Middle frontal gyrus (tissue), 1 donor: ENCODE results near the gene PAFAH1B1.
A peak's percentile ranks its signal among the peaks of the same experiment; 100 is the strongest.
"Not testable (repeated sequence)": the region's sequence is repeated elsewhere in the genome, so short reads cannot be mapped to it uniquely, and the experiment has no call there.

Experiments
- DNase-seq: peaks from one replicate; pipeline ENCODE4 v3.0.0-alpha.2; 2015; ENCODE audit warnings: low spot score; ENCODE audit errors: extremely low spot score

The PAFAH1B1 gene

DNA sequence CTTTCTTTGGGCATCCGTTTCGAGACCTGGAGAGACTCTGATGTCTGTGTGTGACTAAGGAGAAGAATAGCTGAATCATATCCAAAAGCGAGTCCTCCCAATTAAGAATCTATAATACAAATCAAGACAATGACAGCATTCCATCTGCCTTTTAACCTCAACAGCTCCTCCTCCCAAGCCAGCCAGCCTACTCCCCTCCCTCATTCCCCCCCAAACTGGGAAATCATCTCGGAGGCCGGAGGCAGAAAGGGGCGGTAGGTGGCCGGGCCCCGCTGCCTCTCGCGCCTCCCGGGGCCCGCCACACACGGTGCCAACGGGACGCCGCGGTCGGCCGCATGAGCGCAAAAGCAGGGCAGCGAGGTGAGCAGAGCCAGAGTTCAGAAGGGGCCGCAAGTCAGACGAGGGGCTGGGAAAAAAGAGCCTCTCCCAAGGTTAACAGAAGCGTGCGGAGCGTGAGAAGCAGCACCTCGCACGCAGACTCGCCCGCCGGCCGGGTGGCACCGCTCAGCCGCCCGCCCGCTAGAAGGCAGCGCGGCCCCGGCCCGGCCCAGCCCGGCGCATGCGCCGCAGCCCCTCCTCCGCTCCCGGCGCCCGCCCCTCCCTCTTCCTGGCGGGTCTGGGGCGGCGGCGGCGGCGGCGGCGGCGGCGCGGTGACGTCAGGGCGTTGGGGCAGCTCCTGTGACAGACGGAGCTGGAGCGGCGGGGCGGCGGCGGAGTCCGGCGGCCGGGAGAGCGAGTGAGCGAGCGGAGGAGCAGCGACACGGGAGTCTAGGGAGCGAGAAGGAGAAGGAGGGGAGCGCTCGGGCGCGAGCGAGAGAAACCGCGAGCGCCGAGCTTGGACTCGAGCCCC lies at the start of gene PAFAH1B1:
Gene PAFAH1B1 (plus strand): TSS at position 684 of the 850 bp plus-strand sequence. CDS start 44,635 bp downstream, outside the sequence.
- DNase-seq, result peak; percentile 91

DNA sequence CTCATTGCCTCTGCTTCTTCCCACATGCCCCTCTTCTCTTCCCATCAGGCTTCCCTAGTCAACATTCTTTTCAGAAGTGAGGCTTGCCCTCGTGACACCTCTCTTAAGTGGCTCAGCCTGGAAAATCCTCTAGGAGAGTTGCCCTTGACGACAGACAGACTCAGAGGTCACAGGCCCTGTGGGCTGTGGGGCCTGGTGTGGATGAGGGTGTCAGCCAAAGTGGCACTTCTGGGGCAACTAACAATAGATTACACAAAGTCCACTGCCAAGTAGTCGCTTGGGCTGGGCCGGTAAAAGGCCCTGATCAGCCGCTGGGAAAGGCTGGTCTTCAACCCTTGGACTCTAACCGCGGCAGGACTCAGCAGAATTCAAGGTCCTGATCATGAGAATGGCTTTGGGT lies 48.1 kb upstream of the PAFAH1B1 start:
- DNase-seq, result no peak

DNA sequence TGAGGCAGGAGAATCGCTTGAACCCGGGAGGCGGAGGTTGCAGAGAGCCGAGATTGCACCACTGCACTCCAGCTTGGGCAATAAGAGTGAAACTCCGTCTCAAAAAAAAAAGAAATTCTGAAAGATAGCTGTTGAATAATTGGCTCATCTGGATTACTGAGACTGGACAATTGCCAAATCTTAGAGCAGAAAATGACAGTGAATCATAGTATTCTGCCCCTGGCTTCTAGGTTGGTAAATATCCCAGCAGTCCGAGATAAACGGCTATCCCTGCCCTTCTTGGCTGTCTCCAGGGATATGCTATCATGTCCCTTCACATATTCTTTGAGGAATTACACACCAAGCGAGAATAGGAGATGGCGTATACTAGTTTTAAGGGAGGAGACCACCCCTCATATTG lies 46.3 kb upstream of the PAFAH1B1 start:
- no peak for DNase-seq

DNA sequence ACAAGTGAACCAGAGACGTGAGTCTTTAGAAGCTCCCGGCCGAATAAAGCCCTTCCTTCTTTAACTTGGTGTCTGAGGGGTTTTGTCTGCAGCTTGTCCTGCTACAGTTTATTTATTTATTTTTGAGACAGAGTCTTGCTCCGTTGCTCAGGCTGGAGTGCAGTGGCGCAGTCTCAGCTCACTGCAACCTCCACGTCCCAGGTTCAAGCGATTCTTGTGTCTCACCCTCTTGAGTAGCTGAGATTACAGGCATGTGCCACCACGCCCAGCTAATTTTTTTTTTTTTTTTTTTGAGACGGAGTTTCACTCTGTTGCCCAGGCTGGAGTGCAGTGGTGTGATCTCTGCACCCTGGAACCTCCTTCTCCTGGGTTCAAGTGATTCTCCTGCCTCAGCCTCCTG lies 45.4 kb upstream of the PAFAH1B1 start:
- DNase-seq, result not testable (repeated sequence)

DNA sequence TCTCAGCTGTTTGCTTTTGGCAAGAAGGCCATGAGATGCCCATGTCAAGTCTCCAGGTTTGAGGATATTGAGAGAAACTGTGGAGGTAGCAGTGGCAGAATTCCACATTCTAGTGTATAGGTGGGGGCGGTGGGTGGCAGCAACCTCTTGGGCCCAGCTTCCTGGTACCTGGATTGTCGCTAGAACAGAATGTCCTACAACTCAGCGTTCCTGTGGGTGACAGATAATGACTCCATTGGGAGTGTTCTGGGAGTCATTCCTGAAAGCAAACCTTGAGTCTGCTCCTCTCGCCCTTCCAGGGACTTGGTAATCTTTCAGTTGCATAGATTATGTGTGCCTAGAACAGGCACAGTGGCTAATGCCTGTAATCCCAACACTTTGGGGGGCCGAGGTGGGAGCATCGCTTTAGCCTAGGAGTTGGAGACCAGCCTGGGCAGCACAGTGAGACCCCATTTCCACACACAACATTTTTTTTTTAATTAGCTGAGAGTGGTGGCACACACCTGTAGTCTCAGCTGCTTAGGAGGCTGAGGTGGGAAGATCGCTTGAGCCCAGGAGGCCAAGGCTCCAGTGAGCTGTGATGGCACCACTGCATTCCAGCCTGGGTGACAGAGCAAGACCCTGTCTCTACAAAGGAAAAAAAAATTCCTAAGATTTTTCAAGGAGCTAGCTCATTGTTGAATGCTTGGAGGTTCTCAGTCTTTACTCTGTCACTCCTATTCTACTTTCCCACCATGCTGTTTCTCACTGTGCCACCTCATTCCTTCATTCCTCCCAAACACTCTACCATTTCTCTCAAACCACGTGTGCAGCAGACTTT lies 43.9 kb upstream of the PAFAH1B1 start:
- no peak for DNase-seq

DNA sequence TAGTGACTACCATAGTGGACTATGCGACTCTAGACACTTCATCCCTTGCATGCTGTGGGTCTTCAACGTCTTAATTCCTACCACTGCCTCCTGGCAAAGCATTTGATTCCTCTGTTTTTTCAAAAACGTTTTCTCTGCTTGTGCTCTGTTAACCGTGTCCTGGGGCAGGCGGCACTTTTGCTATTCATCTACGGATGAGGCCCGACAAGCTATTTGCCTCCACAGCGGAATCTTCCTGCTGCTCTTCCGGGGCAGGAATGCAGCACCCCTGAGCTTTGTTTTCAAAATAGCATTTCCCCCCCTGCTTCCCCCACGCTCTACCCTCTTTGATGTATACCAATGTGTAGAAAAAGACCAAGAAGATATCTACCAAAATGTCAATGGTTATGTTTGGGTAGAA lies 42.0 kb upstream of the PAFAH1B1 start:
- DNase-seq, result no peak

DNA sequence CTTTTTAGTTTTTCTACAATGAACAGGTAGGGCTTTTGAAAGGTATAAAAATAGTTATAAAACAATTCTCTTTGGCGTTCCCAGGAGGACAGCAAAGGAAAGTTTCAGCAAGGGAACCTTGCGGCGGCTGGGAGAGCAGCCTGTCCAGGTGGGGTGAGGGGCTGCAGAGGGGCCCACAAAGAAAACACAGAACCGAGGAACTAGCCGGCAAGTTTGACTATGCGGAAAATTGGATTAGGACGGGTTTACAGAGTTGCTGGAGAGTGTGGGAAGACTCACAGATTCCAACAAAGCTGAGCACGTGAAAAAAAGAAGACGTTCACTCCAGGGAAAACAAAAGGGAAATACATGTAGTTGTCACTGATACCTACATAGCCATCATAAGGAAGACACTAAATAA lies 41.5 kb upstream of the PAFAH1B1 start:
- no peak for DNase-seq

DNA sequence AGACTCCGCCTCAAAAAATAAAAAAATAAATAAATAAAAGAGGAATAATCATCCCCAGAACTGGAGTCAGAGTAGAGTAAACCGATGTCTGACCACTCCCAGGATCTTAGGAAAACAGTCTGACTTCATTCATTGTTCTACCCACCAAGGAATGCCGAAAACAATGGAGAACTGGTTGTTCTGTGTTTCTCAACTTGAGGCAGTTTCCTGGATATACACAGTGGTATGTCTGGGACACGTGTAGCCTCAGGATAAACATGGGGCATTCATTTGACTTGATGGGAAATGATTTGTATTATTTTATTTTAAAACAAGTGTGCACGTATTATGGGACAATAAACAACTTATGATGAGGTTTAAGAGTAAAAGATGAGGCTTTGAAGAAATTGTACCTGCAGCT lies 32.8 kb upstream of the PAFAH1B1 start:
- no peak for DNase-seq

DNA sequence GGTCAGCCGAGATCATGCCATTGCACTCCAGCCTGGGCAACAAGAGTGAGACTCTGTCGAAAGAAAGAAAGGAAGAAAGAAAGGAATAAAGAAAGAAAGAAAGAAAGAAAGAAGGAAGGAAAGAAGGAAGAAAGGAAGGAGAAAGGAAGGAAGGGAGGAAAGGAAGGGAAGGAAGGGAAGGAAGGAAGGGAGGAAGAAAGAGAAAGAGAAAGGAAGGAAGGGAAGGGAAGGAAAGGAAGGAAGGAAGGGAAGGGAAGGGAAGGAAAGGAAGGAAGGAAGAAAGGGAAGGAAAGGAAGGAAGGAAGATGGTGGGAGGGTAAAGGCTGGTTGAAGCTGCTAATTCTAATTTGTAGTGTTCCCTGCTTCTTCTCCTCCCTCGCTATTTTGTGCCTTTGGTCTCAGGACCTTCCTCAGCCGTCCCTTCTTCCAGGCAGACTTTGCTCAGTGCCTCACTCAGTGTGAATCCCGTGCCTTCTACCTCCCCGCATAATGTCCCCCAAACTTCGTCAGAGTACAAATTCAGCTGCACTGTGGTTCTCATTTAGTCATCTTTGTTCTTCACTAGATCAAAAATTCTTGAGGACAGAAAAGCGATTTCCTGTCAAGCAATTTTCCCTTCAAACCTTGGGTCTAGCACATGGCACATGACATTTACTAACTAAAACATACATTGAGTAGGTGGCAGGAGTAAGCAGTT lies 31.1 kb upstream of the PAFAH1B1 start:
- DNase-seq, result no peak

DNA sequence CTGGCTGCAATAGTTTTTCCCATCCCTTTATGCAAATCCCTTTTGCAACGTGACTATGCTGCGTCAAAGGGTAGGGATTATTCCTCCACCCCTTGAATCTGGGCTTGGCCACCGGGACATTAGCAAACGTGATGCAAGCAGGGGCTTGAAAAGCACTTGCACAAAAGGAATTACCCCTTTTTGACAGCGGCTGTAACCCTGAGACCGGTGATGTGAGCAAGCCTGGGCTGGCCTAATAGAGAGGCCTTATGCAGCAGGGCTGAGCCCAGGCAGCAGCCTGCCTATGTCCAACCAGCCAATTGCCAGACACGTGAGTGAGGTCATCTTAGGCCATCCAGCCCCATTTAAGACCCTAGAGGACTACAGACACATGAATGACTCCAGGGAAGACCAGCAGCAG lies 30.4 kb upstream of the PAFAH1B1 start:
- DNase-seq, result no peak

DNA sequence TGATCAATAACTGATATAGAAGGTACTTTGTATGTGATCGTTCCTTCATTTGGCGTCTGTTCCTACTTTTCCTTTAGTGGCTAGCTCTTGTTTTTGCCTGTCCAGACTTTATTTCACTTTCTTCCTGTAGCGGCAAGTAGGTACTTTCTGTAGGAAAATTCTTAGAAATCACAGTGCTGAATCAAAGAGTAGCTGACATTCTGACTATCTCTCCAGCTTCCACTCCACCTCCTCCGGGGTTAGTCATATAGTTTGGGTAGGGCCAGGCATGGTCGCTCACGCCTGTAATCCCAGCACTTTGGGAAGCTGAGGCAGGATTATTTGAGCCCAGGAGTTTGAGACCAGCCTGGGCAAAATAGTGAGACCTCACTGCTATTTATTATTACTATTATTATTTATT lies 29.9 kb upstream of the PAFAH1B1 start:
- DNase-seq, result no peak

DNA sequence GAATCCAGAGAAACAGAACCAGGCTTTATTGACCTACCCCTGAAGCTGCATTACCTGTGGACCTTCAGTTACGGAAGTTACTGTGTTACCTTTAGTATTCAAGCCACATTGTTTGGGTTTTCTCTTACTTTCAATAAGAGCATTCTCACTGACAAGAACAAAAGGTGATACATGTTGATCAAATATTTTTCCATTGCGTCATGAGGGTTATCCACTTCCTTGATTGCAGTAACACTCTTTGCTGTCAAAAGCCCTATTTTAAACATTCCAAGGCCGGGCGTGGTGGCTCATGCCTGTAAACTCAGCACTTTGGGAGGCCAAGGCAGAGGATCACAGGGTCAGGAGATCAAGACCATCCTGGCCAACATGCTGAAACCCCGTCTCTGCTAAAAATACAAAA lies 28.6 kb upstream of the PAFAH1B1 start:
- no peak for DNase-seq

DNA sequence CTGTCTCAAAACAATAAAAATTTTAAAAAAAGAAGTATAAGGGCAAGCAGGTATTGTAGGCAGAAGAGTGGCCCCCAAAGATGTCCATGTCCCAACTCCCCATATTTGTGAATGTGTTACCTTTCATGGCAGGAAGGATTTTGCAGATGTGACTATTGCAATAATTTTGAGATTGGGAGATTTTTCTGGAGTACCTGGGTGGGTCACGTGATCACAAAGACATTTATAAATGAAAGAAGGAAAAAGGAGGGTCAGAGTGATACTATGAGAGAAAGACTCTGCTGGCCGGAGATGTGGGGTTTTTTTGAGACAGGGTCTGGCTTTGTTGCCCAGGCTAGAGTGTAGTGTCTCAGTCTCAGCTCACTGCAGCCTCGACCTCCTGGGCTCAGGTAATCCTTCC lies 27.4 kb upstream of the PAFAH1B1 start:
- no peak for DNase-seq

DNA sequence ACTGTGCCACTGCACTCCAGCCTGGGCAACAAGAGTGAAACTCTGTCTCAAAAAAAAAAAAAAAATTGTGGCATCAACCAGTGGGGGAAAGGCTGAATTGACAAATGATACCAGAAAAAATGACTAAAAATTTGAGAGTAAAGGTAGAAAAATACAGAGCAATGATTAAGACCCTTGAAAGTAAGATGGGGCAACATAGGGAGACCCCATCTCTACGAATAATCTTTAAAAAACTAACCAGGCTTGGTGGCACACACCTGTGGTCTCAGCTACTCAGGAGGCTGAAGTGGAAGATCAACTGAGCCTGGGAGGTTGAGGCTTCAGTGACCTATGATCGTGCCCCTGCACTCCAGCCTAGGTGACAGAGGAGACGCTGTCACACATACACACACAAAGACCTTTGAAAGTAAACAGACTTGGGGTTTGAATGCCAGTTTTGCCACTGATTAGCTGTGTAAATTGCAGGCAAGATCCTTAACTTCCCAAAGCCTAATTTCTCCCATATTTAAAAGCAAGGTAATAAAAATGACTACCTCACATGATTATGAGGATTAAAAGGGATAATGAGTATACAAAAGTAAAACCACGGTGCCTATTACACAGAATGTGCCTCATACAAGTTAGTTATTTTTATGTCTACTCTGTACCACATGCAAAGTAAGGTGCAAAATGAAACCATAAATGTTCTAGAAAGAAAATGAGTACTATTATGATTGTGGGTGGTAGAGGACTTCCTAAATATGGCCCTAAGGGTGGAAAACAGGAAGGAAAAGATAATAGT lies 21.7 kb upstream of the PAFAH1B1 start:
- no peak for DNase-seq

DNA sequence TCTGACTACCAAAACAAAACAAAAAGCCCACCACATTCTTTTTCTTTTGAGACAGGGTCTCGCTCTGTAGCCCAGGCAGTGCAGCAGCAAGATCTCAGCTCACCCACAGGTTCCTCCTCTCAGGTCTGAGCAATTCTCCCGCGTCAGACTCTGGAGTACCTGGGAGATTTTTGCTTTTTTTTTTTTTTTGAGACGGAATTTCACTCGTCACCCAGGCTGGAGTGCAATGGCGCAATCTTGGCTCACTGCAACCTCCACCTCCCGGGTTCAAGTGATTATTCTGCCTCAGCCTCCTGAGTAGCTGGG lies 21.2 kb upstream of the PAFAH1B1 start:
- not testable (repeated sequence) for DNase-seq

DNA sequence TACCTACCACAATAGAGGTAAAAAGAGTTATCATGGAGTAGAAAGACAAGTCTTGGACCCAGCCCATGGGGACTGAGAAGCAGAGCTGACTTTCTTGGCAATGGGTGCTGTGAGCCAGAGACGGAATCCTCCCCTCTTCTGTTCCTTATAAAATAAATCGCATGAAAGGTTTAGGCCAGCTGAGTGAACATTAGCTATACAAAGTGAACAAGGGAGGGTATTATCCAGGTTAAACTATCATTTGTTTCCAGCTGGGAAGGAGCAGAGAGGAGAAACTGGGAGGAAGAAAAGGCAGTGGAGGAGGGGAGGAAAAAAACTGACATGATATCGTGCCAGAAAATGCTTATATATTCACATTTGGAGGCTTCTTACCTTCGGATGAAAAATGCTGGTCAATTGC lies 13.3 kb upstream of the PAFAH1B1 start:
- no peak for DNase-seq

DNA sequence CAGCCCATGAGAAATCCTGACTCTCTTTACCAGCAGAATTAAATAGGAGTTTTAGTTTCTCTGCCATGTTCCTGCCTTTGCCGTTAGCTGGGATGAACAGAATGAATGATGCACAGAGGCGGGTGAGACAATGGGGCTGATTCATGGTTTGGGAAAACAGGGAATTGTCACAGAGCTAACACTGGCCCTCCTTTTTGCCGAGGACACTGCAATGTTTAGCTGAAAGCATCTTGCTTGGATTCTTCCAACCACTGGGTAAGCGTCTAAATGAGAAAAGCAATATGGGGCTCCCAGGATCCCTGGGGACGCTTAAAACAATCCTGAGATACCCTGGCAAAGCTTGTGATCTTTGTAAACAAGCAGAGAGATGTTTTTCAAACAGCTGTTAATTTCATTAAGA lies 12.8 kb upstream of the PAFAH1B1 start:
- peak; percentile 39 for DNase-seq

DNA sequence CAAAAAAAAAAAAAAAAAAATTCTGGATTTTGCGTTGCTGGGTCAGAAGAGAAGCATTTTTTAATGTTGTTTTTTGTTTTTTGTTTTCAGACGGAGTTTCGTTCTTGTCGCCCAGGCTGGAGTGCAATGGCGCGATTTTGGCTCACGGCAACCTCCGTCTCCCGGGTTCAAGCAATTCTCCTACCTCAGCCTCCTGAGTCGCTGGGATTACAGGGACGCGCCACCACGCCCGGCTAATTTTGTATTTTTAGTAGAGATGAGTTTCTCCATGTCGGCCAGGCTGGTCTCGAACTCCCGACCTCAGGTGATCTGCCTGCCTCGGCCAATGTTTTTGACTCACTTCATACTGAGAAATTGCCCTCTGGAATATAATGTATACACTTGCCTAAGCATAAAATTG lies 11.0 kb upstream of the PAFAH1B1 start:
- no peak for DNase-seq

DNA sequence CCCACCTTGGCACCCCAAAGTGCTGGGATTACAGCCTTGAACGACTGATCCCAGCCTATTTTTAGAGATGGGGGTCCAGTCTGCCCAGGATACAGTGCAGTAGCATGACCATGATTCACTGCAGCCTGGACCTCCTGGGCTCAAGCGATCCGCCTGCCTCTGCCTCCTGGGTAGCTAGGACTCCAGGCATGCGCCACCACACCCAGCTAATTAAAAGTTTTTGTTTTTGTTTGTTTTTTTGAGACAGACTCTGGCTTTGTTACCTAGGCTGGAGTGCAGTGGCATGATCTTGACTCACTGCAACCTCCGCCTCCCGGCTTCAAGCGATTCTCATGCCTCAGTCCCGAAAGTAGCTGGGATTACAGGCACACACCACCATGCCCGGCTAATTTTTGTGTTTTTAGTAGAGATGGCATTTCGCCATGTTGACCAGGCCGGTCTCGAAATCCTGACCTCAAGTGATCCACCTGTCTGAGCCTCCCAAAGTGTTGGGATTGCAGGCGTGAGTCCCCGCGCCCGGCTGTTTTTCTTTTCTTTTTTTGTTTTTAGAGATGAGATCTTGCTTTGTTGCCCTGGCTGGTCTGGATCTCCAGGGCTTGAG lies 2.3 kb upstream of the PAFAH1B1 start:
- no peak for DNase-seq

DNA sequence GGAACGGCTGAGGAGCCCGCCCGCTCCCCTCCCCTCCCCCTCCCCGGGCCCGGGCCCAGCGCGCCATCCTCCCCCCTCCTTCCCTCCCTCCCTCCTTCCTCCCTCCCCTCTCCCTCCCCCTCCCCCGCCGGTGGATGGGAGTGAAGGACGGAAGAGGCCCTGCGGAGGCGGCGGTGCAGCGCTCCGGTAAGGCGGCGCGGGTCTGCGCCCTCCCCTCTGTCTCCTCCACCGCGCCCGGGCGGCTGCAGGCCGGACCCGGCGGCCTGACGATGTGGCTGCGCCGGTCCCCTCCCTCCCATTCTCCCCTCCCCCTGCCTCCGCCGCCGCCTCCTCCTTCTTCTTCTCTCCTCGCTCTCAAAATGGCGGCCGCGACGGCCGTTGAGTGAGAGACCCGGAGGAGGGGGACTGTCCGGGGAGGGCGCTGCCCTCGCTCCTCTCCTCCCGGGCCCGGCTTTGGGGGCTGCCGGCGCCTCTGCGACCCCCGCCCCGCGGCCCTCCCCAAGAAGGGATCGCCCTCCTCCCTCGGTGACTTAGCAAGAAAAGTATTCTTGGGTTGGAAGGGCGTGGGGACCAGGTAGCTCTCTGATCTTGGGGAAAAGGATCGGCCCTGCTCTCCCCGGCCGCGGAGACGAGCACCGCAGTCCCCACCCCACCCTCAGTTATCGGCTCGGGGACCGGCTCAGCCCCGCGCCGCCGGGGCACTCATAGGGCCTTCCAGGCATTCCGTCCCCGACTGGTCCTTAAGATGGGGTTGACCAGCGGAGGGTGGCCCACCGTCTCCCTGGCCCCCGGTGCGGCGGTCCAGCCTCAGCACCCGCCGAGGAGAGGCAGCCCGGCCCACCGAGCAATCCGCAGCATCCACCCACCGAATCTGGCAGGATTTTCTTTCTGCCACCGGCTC lies 617 bp downstream of the PAFAH1B1 start:
- DNase-seq, result peak; percentile 32
